Progenitor cell of endocrine pancreas (in vitro differentiated cells): ENCODE measurements around the gene NFIL3. TPM values are rescaled to one million over a fixed set of nuclear protein-coding genes. Genes with fewer than 3 reads are reported as not detected.

Experiments
- DNase-seq: peaks from one replicate; pipeline ENCODE4 v3.0.0; 2021; ENCODE audit warnings: low spot score; ENCODE audit not compliant: unreplicated experiment
- H3K27ac Mint-ChIP-seq: 2 replicates; pipeline ENCODE4 v1.8.0; 2021; ENCODE audit warnings: mild to moderate bottlenecking, moderate library complexity, mixed read lengths
- H3K27me3 Mint-ChIP-seq: 2 replicates; pipeline ENCODE4 v1.8.0; 2021; ENCODE audit warnings: mixed read lengths
- H3K36me3 Mint-ChIP-seq: 2 replicates; pipeline ENCODE4 v1.8.0; 2022; ENCODE audit warnings: mixed read lengths; ENCODE audit not compliant: insufficient read depth
- H3K4me1 Mint-ChIP-seq: 2 replicates; pipeline ENCODE4 v1.8.0; 2021; ENCODE audit warnings: low read depth, mixed read lengths
- H3K4me3 Mint-ChIP-seq: 2 replicates; pipeline ENCODE4 v1.8.0; 2021; ENCODE audit warnings: low read depth, mild to moderate bottlenecking, moderate library complexity, mixed read lengths
- H3K9me3 Mint-ChIP-seq: 2 replicates; pipeline ENCODE4 v1.8.0; 2021; ENCODE audit warnings: low read depth, mixed read lengths
- total RNA-seq: library from RNA; stranded (reverse); gene quantifications from 2 replicates; pipeline ENCODE4 v1.2.1, GENCODE V29; 2021
- TF ChIP-seq, protein P1 (sequence below): fragments of 200-600 bp; sonication (generic); IDR thresholded peaks from one replicate; pipeline ENCODE4 v1.5.0; 2021; ENCODE audit warnings: antibody characterized with exemption, mild to moderate bottlenecking; ENCODE audit not compliant: unreplicated experiment

NFIL3 gene
- total RNA-seq, 1 donor from 2014 or later, result 22.0 TPM

DNA sequence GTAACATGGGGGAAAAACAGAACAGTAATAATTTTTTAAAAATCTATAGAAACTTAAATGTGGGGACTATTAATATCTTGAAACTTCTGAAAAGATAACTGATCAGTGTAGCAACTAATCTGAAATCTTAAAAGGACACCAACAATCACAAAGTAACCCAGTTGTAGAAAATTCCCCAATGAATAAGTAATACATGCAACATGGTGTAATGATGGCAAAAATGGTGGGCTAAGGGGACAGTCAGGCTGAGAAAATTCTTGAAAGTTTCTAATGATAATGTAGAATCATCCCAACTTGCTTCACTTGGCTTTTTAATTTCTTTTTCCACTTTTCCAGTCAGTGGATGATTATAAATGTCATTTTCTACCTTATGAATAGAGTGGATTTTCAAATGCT is 5.4 kb downstream of the NFIL3 start:
- TF ChIP-seq, protein P1, sequence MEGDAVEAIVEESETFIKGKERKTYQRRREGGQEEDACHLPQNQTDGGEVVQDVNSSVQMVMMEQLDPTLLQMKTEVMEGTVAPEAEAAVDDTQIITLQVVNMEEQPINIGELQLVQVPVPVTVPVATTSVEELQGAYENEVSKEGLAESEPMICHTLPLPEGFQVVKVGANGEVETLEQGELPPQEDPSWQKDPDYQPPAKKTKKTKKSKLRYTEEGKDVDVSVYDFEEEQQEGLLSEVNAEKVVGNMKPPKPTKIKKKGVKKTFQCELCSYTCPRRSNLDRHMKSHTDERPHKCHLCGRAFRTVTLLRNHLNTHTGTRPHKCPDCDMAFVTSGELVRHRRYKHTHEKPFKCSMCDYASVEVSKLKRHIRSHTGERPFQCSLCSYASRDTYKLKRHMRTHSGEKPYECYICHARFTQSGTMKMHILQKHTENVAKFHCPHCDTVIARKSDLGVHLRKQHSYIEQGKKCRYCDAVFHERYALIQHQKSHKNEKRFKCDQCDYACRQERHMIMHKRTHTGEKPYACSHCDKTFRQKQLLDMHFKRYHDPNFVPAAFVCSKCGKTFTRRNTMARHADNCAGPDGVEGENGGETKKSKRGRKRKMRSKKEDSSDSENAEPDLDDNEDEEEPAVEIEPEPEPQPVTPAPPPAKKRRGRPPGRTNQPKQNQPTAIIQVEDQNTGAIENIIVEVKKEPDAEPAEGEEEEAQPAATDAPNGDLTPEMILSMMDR, result no peak
- H3K9me3 Mint-ChIP-seq, result no peaks in the 10 kb centered on the region
- no peaks in the 10 kb centered on the region for H3K36me3 Mint-ChIP-seq
- peaks cover 38% of the 10 kb centered on the region for H3K4me1 Mint-ChIP-seq
- DNase-seq, result no peak
- no peaks in the 10 kb centered on the region for H3K27me3 Mint-ChIP-seq
- H3K4me3 Mint-ChIP-seq, result no peak overlapping the region
- no peak overlapping the region for H3K27ac Mint-ChIP-seq

DNA sequence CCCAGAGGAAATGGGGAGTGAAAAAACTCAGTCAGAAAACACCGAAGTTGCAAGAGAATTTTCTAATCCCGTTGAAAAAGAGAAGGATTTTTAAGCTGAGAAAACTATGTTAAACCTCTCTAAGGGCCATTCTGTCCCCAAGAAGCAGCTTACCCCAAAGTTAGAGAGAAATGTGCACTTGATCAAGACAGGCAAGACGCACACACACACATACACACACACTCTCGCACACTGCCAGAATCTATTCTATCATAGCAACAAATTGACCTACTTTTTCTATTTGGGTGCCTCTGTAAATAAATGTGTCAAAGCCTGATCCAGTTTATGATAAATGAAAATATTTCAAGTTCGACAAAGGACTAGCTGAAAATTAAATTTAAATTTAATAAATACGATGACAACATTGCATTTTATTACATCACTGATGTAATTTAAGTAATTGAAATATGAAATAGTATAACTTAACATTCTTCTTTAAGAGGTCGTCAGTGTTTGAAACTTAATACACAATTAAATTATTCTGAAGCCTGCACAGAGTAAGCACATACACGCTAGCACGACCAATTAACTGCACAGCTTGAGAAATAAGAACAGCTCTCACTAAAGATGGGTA is 5.9 kb downstream of the NFIL3 start:
- no peaks in the 10 kb centered on the region for H3K9me3 Mint-ChIP-seq
- no peaks in the 10 kb centered on the region for H3K36me3 Mint-ChIP-seq
- H3K4me1 Mint-ChIP-seq, result peaks cover 34% of the 10 kb centered on the region
- TF ChIP-seq, protein P1, result no peak
- H3K4me3 Mint-ChIP-seq, result no peak overlapping the region
- DNase-seq, result no peak
- no peaks in the 10 kb centered on the region for H3K27me3 Mint-ChIP-seq
- no peak overlapping the region for H3K27ac Mint-ChIP-seq

DNA sequence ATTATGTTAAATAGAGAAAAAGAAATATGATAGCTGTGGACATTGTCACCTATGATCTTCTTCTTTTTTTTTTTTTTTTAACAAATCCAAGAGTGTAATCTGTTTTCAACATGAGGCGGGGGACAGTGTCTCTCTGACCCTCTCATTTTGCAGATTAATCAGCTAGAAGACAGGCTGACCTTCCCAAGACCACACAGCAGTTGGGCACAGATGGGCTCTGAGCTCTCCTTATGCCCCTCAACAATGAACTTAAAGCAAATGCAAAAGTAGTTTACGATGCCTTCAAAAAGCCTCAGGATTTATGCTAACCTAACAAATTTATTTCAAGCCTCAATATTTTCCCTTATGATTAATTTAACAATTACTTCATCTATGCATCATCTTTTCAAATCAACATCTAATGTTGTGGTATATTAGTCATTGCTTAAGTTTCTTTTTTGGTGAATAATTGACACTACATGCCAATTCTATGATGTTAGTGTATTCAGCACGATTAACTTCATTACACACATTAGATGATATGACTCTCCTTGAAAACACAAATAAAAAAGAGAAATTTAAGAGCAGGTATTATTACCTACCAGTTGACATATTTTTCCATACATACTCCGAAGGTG is 7.4 kb downstream of the NFIL3 start:
- peaks cover 27% of the 10 kb centered on the region for H3K4me1 Mint-ChIP-seq
- H3K27me3 Mint-ChIP-seq, result no peaks in the 10 kb centered on the region
- H3K4me3 Mint-ChIP-seq, result no peak overlapping the region
- no peaks in the 10 kb centered on the region for H3K36me3 Mint-ChIP-seq
- H3K9me3 Mint-ChIP-seq, result no peaks in the 10 kb centered on the region
- H3K27ac Mint-ChIP-seq, result no peak overlapping the region
- TF ChIP-seq, protein P1, result no peak
- no peak for DNase-seq

DNA sequence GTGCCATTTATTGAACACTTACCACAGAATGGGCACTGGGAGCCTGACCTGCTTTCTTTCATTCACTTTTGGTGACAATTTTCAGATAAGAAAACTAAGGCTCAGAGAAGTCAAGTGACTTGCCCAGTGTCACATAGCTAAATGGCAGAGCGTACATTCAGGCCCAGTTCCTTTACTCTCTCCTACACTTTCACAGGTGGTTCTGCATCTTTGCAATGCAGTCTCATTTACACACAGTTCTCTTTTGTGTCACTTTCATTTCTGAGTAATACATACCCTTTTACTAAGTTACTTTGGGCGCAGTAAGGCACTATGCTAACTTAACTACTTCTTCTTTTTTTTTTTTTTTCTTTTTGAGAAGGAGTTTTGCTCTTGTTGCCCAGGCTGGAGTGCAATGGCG is 8.3 kb downstream of the NFIL3 start:
- no peak for DNase-seq
- peaks cover 4% of the 10 kb centered on the region for H3K36me3 Mint-ChIP-seq
- TF ChIP-seq, protein P1, result no peak
- H3K9me3 Mint-ChIP-seq, result no peaks in the 10 kb centered on the region
- H3K27me3 Mint-ChIP-seq, result no peaks in the 10 kb centered on the region
- peaks cover 20% of the 10 kb centered on the region for H3K4me1 Mint-ChIP-seq
- no peak overlapping the region for H3K4me3 Mint-ChIP-seq
- no peak overlapping the region for H3K27ac Mint-ChIP-seq

DNA sequence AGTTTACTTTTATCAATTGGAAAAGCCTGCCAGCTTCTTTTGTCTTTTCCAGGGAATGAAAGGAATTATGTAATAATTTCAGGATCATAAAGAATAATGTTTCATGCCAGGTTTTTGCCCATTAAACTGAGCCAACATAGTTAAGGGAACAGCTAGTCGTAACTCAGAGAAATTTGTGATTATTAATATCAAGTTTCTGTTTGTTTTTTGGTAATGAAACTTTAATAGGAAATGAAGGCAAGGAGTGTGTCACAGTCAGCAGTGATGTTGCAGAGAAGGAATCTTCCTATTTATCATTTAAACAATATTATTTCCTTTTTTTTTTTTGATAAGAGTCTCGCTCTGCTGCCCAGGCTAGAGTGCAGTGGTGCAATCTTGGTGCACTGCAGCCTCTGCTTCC is 10.7 kb downstream of the NFIL3 start:
- Mint-ChIP-seq H3K9me3 (no peaks in the 10 kb centered on the region), H3K27ac (no peak overlapping the region), H3K4me1 (peaks cover 9% of the 10 kb centered on the region), H3K27me3 (no peaks in the 10 kb centered on the region), H3K36me3 (peaks cover 16% of the 10 kb centered on the region), H3K4me3 (no peak overlapping the region)
- no peak for DNase-seq
- TF ChIP-seq, protein P1, result no peak
